Thyroid gland (tissue), 4 donors: ENCODE data around the gene SSX2IP. TPM values are rescaled to one million over a fixed set of nuclear protein-coding genes. Genes with fewer than 3 reads are reported as not detected.

Experiments used
- DNase-seq, 2 donors: peaks; one replicate each; pipeline ENCODE4 v3.0.0-alpha.2; 2019
- H3K27ac ChIP-seq, 3 donors: fragments of 200-600 bp; sonication (generic); 1 replicate in 2 of 3; 2 replicates in 1 of 3; pipeline ENCODE4 v1.5.1; 2016 to 2019; ENCODE audit warnings: mild to moderate bottlenecking in 1 of 3, moderate library complexity in 1 of 3
- H3K27me3 ChIP-seq: fragments of 200-600 bp; sonication (generic); one replicate; pipeline ENCODE4 v1.5.1; 2019
- H3K36me3 ChIP-seq, 2 donors: fragments of 200-600 bp; sonication (generic); one replicate each; pipeline ENCODE4 v1.5.1; 2016 to 2019
- H3K4me1 ChIP-seq, 2 donors: fragments of 200-600 bp; sonication (generic); one replicate each; pipeline ENCODE4 v1.5.1; 2017 to 2019
- H3K4me3 ChIP-seq, 3 donors: fragments of 200-600 bp; sonication (generic); replicated peaks in 1 of 3; 1 replicate in 2 of 3; 2 replicates in 1 of 3; pipeline ENCODE4 v1.5.1; 2016; ENCODE audit warnings: mild to moderate bottlenecking in 1 of 3
- H3K9me3 ChIP-seq: fragments of 200-600 bp; sonication (generic); one replicate; pipeline ENCODE4 v1.5.1; 2017
- POLR2A ChIP-seq, 2 donors: fragments of 450-650 bp; IDR thresholded peaks; one replicate each; pipeline ENCODE4 v1.6.1; 2017; ENCODE audit warnings: antibody characterized with exemption in 2 of 2, mild to moderate bottlenecking in 2 of 2, moderate library complexity in 1 of 2
- WGBS, 2 donors: methylation state at CpG; one replicate each; pipeline ENCODE4 v1.1.5; 2017; 5-methylcytosine and 5-hydroxymethylcytosine counted together
- intact Hi-C: fragments of 100-400 bp; cut with DNase I; formaldehyde crosslinking; loops from one replicate; pipeline ENCODE4 v1.15.1; 2023
- total RNA-seq, 4 donors: library from RNA; depleted of rRNA; stranded (reverse); fragments of >200 nt; gene quantifications; one replicate each; pipeline ENCODE4 v1.2.3, GENCODE V29; 2016
- TF ChIP-seq, protein P1 (sequence below), 6 experiments: fragments of 200-600 bp in 3 of 6; fragments of 450-650 bp in 3 of 6; sonication (generic) in 3 of 6; IDR thresholded peaks; one replicate each; pipeline ENCODE4 v1.5.1; 2016 to 2019; ENCODE audit warnings: antibody characterized with exemption in 6 of 6, mild to moderate bottlenecking in 2 of 6, inconsistent platforms in 1 of 6, moderate library complexity in 1 of 6

The SSX2IP gene
- total RNA-seq, 4 donors from 2014 or later = 9.0 to 11.4 (median 9.5) TPM

DNA sequence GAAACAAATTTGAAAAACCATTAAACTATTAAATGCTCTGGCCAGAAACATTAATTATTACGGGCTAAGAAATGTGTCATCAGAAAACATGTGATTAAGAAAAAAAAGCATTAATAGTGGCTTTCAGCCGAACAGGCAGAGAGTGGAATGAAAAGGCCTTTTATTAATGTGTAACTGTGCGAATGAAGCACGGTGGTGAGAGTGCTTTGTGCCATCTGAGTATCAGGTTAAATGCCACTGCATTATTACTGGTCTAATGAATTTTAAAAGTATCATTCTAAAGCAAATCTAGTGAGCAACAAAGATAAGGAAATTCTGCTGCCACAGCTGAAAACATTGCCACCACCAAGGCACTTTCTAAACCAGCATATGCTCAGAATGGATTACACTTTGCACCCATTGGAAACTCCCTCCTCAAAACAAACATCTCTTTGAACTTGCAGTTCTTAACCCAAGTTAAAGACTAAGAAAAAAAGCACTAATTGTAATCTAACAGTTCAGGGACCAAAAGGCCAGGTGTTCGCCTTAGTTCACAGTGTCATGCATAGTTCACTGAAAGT lies 30.0 kb upstream of the SSX2IP start:
- H3K9me3 ChIP-seq = no peaks in the 10 kb centered on the region
- no peak for TF ChIP-seq POLR2A (IDR thresholded peaks at IDR 0.05)
- TF ChIP-seq, protein P1, sequence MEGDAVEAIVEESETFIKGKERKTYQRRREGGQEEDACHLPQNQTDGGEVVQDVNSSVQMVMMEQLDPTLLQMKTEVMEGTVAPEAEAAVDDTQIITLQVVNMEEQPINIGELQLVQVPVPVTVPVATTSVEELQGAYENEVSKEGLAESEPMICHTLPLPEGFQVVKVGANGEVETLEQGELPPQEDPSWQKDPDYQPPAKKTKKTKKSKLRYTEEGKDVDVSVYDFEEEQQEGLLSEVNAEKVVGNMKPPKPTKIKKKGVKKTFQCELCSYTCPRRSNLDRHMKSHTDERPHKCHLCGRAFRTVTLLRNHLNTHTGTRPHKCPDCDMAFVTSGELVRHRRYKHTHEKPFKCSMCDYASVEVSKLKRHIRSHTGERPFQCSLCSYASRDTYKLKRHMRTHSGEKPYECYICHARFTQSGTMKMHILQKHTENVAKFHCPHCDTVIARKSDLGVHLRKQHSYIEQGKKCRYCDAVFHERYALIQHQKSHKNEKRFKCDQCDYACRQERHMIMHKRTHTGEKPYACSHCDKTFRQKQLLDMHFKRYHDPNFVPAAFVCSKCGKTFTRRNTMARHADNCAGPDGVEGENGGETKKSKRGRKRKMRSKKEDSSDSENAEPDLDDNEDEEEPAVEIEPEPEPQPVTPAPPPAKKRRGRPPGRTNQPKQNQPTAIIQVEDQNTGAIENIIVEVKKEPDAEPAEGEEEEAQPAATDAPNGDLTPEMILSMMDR (IDR thresholded peaks at IDR 0.05) = no peak
- no peaks in the 10 kb centered on the region for H3K36me3 ChIP-seq
- 66 to 70% methylated on average over 5 of the region's 5 CpGs for WGBS, 2 donors
- intact Hi-C loops = no loop called here
- no peaks in the 10 kb centered on the region for H3K27me3 ChIP-seq
- H3K4me1 ChIP-seq = peaks cover 0 to 4% of the 10 kb centered on the region in 2 donors
- no peak for DNase-seq
- H3K27ac ChIP-seq = peak overlapping the region in 1 of 3 donors; percentile 11
- no peak overlapping the region for H3K4me3 ChIP-seq

DNA sequence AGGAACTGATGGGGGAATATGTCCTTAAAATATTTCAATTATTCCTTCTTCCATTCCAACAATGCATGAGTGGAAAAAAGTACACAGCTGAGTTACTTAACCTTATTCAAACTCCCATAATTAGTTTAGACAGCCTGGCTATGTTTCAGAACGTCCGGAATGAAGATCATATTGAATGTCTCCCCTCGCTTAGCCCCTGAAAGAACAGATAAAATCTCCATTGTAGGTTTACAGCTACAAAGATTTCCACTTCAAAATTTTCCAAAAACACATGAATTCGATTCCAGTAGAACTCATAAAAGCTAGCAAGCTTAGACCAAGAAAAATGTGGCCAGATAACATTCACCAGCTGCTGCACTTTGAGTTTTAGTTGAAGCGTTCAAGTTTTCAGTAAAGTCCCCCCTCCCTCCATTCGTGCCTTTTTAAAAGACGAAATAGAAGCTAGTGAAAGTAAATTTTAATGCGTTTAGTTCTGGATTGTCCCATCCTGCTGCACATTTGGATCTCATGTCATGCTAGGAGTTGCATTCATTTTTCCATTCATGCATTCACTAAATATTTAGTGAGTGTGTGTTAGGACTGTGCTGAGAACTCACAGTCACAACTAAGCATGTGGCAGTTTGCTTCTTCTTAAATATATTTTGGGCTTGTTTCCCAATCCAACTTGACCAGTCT lies 29.4 kb upstream of the SSX2IP start:
- no peaks in the 10 kb centered on the region for H3K36me3 ChIP-seq
- no peaks in the 10 kb centered on the region for H3K27me3 ChIP-seq
- no peak overlapping the region for H3K4me3 ChIP-seq
- intact Hi-C loops = no loop called here
- H3K27ac ChIP-seq = peak overlapping the region in 1 of 3 donors; percentile 11
- H3K4me1 ChIP-seq = peaks cover 0 to 4% of the 10 kb centered on the region in 2 donors
- 49 to 57% methylated on average over 8 of the region's 8 CpGs for WGBS, 2 donors
- TF ChIP-seq, protein P1 (IDR thresholded peaks at IDR 0.05) = no peak
- TF ChIP-seq POLR2A (IDR thresholded peaks at IDR 0.05) = no peak
- no peaks in the 10 kb centered on the region for H3K9me3 ChIP-seq
- DNase-seq = no peak

GRCh38 chr1:84715342-84716019 lies 25.2 kb upstream of the SSX2IP start:
- Histone ChIP-seq H3K4me3 (no peak overlapping the region), H3K4me1 (peaks cover 0 to under 1% of the 10 kb centered on the region in 2 donors), H3K27ac (no peak overlapping the region), H3K9me3 (no peaks in the 10 kb centered on the region), H3K27me3 (no peaks in the 10 kb centered on the region), H3K36me3 (no peaks in the 10 kb centered on the region)
- intact Hi-C loops = no loop called here
- no peak for TF ChIP-seq POLR2A (IDR thresholded peaks at IDR 0.05)
- TF ChIP-seq, protein P1 (IDR thresholded peaks at IDR 0.05) = no peak
- no peak for DNase-seq
- WGBS, 2 donors = 83 to 88% methylated on average over 3 of the region's 3 CpGs

GRCh38 chr1:84712276-84712874 lies 22.1 kb upstream of the SSX2IP start:
- Histone ChIP-seq H3K9me3 (no peaks in the 10 kb centered on the region), H3K4me1 (no peaks in the 10 kb centered on the region), H3K4me3 (no peak overlapping the region), H3K36me3 (no peaks in the 10 kb centered on the region), H3K27me3 (no peaks in the 10 kb centered on the region), H3K27ac (no peak overlapping the region)
- no peak for TF ChIP-seq POLR2A (IDR thresholded peaks at IDR 0.05)
- TF ChIP-seq, protein P1 (IDR thresholded peaks at IDR 0.05) = no peak
- DNase-seq = no peak
- intact Hi-C loops = no loop called here
- WGBS, 2 donors = 91 to 95% methylated on average over 3 of the region's 3 CpGs
